OCI-LY7 (cell line): ENCODE results near the gene SSU72. TPM values are rescaled to one million over a fixed set of nuclear protein-coding genes. Genes with fewer than 3 reads are reported as not detected.

ENCODE experiments used
- BruUV-seq: library from RNA; stranded (reverse); fragments of 400-500 nt; replicated peaks from 2 replicates; lab custom pipeline; 2021; lab: Mats Ljungman, UMichigan
- CTCF ChIA-PET: fragments of 300-600 bp; sonication (Branson Sonifier 250); formaldehyde crosslinking; loops from one replicate; lab custom pipeline; 2022; ENCODE audit warnings: antibody characterized with exemption; ENCODE audit not compliant: unreplicated experiment; lab: Charles Lee
- POLR2A ChIA-PET: fragments of 300-600 bp; sonication (Branson Sonifier 250); formaldehyde crosslinking; loops from one replicate; lab custom pipeline; 2022; ENCODE audit warnings: antibody characterized with exemption; lab: Charles Lee
- DNase-seq: peaks from one replicate; pipeline ENCODE4 v3.0.0-alpha.2; 2015; ENCODE audit warnings: low spot score
- H2AFZ ChIP-seq: fragments of 200-600 bp; sonication (generic), shearing (Covaris generic); 2 replicates; pipeline ENCODE4 v1.6.1; 2014; ENCODE audit warnings: mild to moderate bottlenecking, antibody characterized with exemption, low read length, moderate library complexity
- H3K27ac ChIP-seq: fragments of 200-600 bp; sonication (generic); 2 replicates; pipeline ENCODE4 v1.5.1; 2014; ENCODE audit warnings: mixed run types, low read depth, mild to moderate bottlenecking, moderate library complexity, low read length, inconsistent platforms; ENCODE audit not compliant: poor library complexity, severe bottlenecking
- H3K36me3 ChIP-seq: fragments of 200-600 bp; sonication (generic); 2 replicates; pipeline ENCODE4 v1.6.1; 2014; ENCODE audit warnings: mild to moderate bottlenecking, antibody characterized with exemption, low read length, moderate library complexity, mixed read lengths; ENCODE audit not compliant: insufficient read depth
- H3K4me1 ChIP-seq: fragments of 200-600 bp; sonication (generic); 2 replicates; pipeline ENCODE4 v1.5.1; 2014; ENCODE audit warnings: mild to moderate bottlenecking, low read length; ENCODE audit not compliant: insufficient read depth, poor library complexity, severe bottlenecking
- H3K4me2 ChIP-seq: fragments of 200-600 bp; sonication (generic); 2 replicates; pipeline ENCODE4 v1.6.1; 2014; ENCODE audit warnings: mild to moderate bottlenecking, low read length
- H3K4me3 ChIP-seq: fragments of 200-600 bp; sonication (generic); 2 replicates; pipeline ENCODE4 v1.5.1; 2014; ENCODE audit warnings: mild to moderate bottlenecking, low read depth, low read length; ENCODE audit not compliant: poor library complexity, severe bottlenecking
- H3K79me2 ChIP-seq: fragments of 200-600 bp; sonication (generic); 2 replicates; pipeline ENCODE4 v1.6.1; 2016; ENCODE audit warnings: low read depth, mild to moderate bottlenecking, low read length, moderate library complexity, mixed read lengths; ENCODE audit not compliant: insufficient read depth
- H3K9me2 ChIP-seq: fragments of 200-600 bp; sonication (generic); 2 replicates; pipeline ENCODE4 v1.6.1; 2016; ENCODE audit warnings: mild to moderate bottlenecking, low read length, mixed read lengths; ENCODE audit not compliant: insufficient read depth
- H3K9me3 ChIP-seq: fragments of 200-600 bp; sonication (generic); 2 replicates; pipeline ENCODE4 v1.6.1; 2014; ENCODE audit warnings: mild to moderate bottlenecking, mixed run types, low read length, mixed read lengths
- H4K20me1 ChIP-seq: fragments of 200-600 bp; sonication (generic); 2 replicates; pipeline ENCODE4 v1.6.1; 2014; ENCODE audit warnings: mild to moderate bottlenecking, antibody characterized with exemption, low read length, moderate library complexity, mixed read lengths; ENCODE audit not compliant: insufficient read depth
- EZH2phosphoT487 ChIP-seq: fragments of 200-600 bp; sonication (generic); IDR thresholded peaks from 2 replicates; pipeline ENCODE4 v1.6.1; 2018; ENCODE audit warnings: low read depth, borderline replicate concordance, mild to moderate bottlenecking, mixed run types, antibody characterized with exemption, low read length, moderate library complexity, mixed read lengths
- intact Hi-C: fragments of 100-400 bp; cut with micrococcal nuclease; formaldehyde crosslinking; loops from one replicate; pipeline ENCODE4 v1.10.0; 2022; ENCODE audit not compliant: unreplicated experiment
- total RNA-seq, 2 experiments: library from RNA; depleted of rRNA in 1 of 2; stranded (reverse); fragments of >200 nt in 1 of 2; shearing (Covaris generic) in 1 of 2; gene quantifications; 2 replicates each; pipeline ENCODE4 v1.2.3, GENCODE V29; 2014 to 2022
- TF ChIP-seq, protein P1 (sequence below): fragments of 200-600 bp; sonication (generic); conservative IDR thresholded peaks from 2 replicates; pipeline ENCODE4 v1.5.1; 2014; ENCODE audit warnings: mild to moderate bottlenecking, antibody characterized with exemption, low read length, moderate library complexity, mixed read lengths

The SSU72 gene
- total RNA-seq, 2 experiments from 2014 or later: 97.7 to 149 TPM

DNA sequence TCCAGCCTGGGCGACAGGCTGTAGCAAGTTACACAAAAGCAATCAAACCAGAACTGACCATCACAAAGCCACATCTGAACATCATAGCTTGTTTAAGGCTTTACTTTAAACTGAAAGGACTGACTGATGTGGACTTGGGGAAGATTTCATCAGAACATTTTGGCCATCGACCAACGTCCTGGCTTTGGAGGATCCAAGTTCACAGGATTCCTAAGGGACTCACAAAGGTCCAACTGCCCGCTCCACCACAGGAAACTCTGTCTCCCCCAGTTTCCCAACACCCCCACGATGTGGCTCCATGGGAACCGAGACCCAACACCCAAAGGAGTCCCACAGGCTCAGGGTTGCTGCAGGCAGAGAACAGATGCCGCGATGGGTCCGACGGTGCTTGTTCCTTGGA is 9.3 kb downstream of the SSU72 start:
- no peak overlapping the region for H3K4me3 ChIP-seq
- ChIA-PET CTCF (no interaction called here), POLR2A (no interaction called here)
- no peak overlapping the region for H3K4me2 ChIP-seq
- no peak for TF ChIP-seq EZH2phosphoT487
- TF ChIP-seq, protein P1, sequence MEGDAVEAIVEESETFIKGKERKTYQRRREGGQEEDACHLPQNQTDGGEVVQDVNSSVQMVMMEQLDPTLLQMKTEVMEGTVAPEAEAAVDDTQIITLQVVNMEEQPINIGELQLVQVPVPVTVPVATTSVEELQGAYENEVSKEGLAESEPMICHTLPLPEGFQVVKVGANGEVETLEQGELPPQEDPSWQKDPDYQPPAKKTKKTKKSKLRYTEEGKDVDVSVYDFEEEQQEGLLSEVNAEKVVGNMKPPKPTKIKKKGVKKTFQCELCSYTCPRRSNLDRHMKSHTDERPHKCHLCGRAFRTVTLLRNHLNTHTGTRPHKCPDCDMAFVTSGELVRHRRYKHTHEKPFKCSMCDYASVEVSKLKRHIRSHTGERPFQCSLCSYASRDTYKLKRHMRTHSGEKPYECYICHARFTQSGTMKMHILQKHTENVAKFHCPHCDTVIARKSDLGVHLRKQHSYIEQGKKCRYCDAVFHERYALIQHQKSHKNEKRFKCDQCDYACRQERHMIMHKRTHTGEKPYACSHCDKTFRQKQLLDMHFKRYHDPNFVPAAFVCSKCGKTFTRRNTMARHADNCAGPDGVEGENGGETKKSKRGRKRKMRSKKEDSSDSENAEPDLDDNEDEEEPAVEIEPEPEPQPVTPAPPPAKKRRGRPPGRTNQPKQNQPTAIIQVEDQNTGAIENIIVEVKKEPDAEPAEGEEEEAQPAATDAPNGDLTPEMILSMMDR: no peak
- DNase-seq: no peak
- H2AFZ ChIP-seq: no peak overlapping the region
- peaks cover 98% of the 10 kb centered on the region for H3K36me3 ChIP-seq
- peaks cover 7% of the 10 kb centered on the region for H3K4me1 ChIP-seq
- 0 out of 2 replicates have a peak, but pooled peaks cover 13% of the 10 kb centered on the region for H4K20me1 ChIP-seq
- no peak overlapping the region for H3K27ac ChIP-seq
- H3K79me2 ChIP-seq: peaks cover 67% of the 10 kb centered on the region
- intact Hi-C loops: no loop called here
- H3K9me2 ChIP-seq: no peaks in the 10 kb centered on the region
- H3K9me3 ChIP-seq: no peaks in the 10 kb centered on the region
- BruUV-seq: no TSS peak

DNA sequence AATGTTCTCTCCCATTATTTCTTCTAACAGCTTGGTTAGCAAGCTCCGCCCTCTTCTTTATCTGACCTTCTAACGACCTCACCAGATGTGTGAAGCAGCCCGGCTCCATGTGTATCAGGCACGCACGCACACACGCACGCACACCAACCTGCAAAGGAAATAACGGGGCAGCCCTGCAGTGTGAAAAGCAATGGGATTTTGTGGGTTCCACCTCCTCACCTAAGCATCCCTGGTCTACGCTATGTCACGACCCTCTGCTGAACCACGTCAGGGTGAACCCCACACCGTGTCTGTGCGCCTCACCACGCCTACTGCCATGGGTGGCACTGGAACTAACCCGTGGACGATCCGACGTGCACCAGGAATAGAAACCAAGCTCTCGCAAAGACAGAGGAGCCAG is 10.4 kb downstream of the SSU72 start:
- ChIA-PET CTCF (no interaction called here), POLR2A (no interaction called here)
- H3K79me2 ChIP-seq: peaks cover 57% of the 10 kb centered on the region
- intact Hi-C loops: no loop called here
- H3K9me3 ChIP-seq: no peaks in the 10 kb centered on the region
- 0 out of 2 replicates have a peak, but pooled peaks cover 13% of the 10 kb centered on the region for H4K20me1 ChIP-seq
- BruUV-seq: TSS peak; percentile 18
- H2AFZ ChIP-seq: no peak overlapping the region
- H3K9me2 ChIP-seq: no peaks in the 10 kb centered on the region
- H3K27ac ChIP-seq: no peak overlapping the region
- H3K36me3 ChIP-seq: peaks cover 92% of the 10 kb centered on the region
- H3K4me2 ChIP-seq: no peak overlapping the region
- H3K4me3 ChIP-seq: no peak overlapping the region
- no peak for TF ChIP-seq EZH2phosphoT487
- TF ChIP-seq, protein P1: no peak
- peaks cover 7% of the 10 kb centered on the region for H3K4me1 ChIP-seq
- no peak for DNase-seq

DNA sequence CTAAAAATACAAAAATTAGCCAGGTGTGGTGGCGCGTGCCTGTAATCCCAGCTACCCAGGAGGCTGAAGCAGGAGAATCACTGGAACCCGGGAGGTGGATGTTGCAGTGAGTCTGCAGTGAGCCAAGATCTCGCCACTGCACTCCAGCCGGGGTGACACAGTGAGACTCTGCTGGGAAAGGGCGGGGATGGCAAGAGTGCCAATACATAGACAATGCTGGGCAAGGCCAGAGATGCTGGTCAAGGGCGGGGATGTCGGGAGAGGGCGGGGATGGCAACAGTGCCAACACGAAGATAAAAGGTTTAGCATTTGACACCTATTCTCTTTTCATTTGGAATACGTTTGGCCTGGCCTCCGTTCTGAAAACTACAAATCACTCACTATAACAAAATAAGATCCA is 11.0 kb downstream of the SSU72 start:
- intact Hi-C loops: no loop called here
- CTCF ChIA-PET: no interaction called here
- H2AFZ ChIP-seq: no peak overlapping the region

More for the DNA sequence above, 11.0 kb downstream of the SSU72 start:
- Histone ChIP-seq H4K20me1 (0 out of 2 replicates have a peak, but pooled peaks cover 13% of the 10 kb centered on the region), H3K9me2 (no peaks in the 10 kb centered on the region), H3K4me2 (no peak overlapping the region), H3K27ac (no peak overlapping the region), H3K36me3 (peaks cover 88% of the 10 kb centered on the region), H3K4me3 (no peak overlapping the region), H3K9me3 (no peaks in the 10 kb centered on the region), H3K4me1 (peaks cover 13% of the 10 kb centered on the region), H3K79me2 (peaks cover 51% of the 10 kb centered on the region)
- no TSS peak for BruUV-seq
- TF ChIP-seq, protein P1: no peak
- no peak for TF ChIP-seq EZH2phosphoT487
- DNase-seq: no peak
- POLR2A ChIA-PET: no interaction called here
